Subcutaneous abdominal adipose tissue (tissue), 5 donors: ENCODE results near the gene RAB3GAP2.
"Not testable (repeated sequence)": the region's sequence is repeated elsewhere in the genome, so short reads cannot be mapped to it uniquely, and the experiment has no call there.

ENCODE experiments used
- H3K27ac ChIP-seq: one replicate; pipeline ENCODE4 v1.7.0; 2013; ENCODE audit warnings: low read depth, mild to moderate bottlenecking, inconsistent platforms, low read length, moderate library complexity
- H3K27me3 ChIP-seq, 5 donors: one replicate each; pipeline ENCODE4 v1.7.0; 2013; ENCODE audit warnings: low read length in 5 of 5, inconsistent platforms in 1 of 5; ENCODE audit not compliant: control insufficient read depth in 5 of 5, insufficient read depth in 4 of 5
- H3K36me3 ChIP-seq, 5 donors: one replicate each; pipeline ENCODE4 v1.7.0; 2013; ENCODE audit warnings: low read length in 5 of 5; ENCODE audit not compliant: control insufficient read depth in 5 of 5, insufficient read depth in 5 of 5
- H3K4me1 ChIP-seq, 5 donors: one replicate each; pipeline ENCODE4 v1.7.0; 2013; ENCODE audit warnings: low read length in 5 of 5, mild to moderate bottlenecking in 3 of 5, moderate library complexity in 1 of 5; ENCODE audit not compliant: control insufficient read depth in 5 of 5, insufficient read depth in 5 of 5
- H3K4me3 ChIP-seq, 5 donors: one replicate each; pipeline ENCODE4 v1.7.0; 2013; ENCODE audit warnings: low read length in 5 of 5, low read depth in 1 of 5
- H3K9ac ChIP-seq, 5 donors: one replicate each; pipeline ENCODE4 v1.7.0; 2013; ENCODE audit warnings: low read length in 5 of 5, mild to moderate bottlenecking in 4 of 5, moderate library complexity in 3 of 5
- H3K9me3 ChIP-seq, 5 donors: one replicate each; pipeline ENCODE4 v1.7.0; 2013; ENCODE audit warnings: low read length in 5 of 5; ENCODE audit not compliant: control insufficient read depth in 5 of 5
- donor health status: healthy.
- donor health status: healthy.
- donor health status: healthy.
- donor health status: healthy.
- donor health status: healthy.

Gene RAB3GAP2

DNA sequence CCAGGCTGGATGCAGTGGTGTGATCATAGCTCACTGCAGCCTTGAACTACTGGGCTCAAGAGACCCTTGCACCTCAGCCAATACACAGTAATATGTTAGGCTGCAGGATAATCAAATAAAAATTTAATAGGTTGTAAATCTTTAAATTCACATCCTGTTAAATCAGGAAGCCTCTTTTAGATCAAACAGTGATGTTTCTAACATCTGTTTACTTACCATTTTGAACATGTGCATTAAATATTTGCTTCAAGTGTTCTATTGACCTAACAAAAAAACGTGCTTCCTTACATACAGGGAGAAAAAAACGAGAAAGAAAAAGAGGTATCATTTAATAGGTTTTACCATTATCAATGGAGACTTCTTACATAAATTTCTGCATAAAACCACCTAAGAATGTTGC is 107.7 kb downstream of the RAB3GAP2 start:
- Histone ChIP-seq H3K9me3 (no peaks in the 10 kb centered on the region), H3K27me3 (no peaks in the 10 kb centered on the region), H3K9ac (no peak overlapping the region), H3K36me3 (peaks cover 38 to 50% (median 46%) of the 10 kb centered on the region in 5 donors), H3K4me3 (no peak overlapping the region), H3K4me1 (peaks cover 0 to 2% (median 0%) of the 10 kb centered on the region in 5 donors), H3K27ac (no peak overlapping the region)

DNA sequence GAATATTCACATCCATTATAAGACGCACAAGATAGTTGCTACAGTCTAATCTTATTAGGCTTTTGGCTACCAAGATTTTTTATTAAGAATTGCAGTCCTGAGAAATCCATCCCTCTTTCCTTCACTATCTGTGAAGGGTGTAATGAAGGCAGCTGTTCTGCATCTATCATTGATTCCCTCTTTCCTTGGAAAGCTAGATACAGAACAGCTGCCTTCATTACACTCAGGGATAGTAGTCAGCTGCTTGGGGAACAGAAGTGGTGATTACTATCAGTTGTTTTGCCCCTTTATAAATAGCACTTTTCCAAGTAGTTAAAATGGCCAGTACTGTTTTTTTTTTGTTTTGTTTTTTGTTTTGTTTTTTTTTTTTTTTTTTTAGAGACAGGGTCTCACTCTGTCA is 108.1 kb downstream of the RAB3GAP2 start:
- H3K27me3 ChIP-seq = no peaks in the 10 kb centered on the region
- H3K4me3 ChIP-seq = no peak overlapping the region
- H3K36me3 ChIP-seq = peaks cover 38 to 47% (median 43%) of the 10 kb centered on the region in 5 donors
- H3K4me1 ChIP-seq = peaks cover 0 to 2% (median 0%) of the 10 kb centered on the region in 5 donors
- H3K9ac ChIP-seq = no peak overlapping the region
- no peak overlapping the region for H3K27ac ChIP-seq
- no peaks in the 10 kb centered on the region for H3K9me3 ChIP-seq

DNA sequence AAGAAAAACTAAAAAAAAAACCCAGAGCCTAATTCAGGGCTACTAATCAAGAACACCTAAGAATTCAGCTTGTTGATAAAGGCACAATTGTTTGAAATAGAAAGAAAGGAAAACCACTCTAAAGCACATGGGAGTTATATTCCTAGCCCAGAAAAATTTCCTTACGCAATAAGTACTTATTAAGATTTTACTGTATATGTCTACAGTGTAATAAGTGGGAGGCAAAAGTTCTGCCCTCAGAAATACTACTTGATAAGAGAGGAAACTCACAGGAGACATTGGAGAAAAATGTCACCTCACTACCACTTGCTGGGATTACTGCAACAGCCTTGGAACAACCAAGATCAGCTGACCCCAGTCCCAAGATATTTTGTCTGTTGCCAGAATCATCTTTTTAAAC is 112.2 kb downstream of the RAB3GAP2 start:
- Histone ChIP-seq H3K9me3 (no peaks in the 10 kb centered on the region), H3K9ac (no peak overlapping the region), H3K27ac (no peak overlapping the region), H3K4me3 (no peak overlapping the region), H3K36me3 (peaks cover 34 to 47% (median 44%) of the 10 kb centered on the region in 5 donors), H3K4me1 (peaks cover 0 to 17% (median 0%) of the 10 kb centered on the region in 5 donors), H3K27me3 (no peaks in the 10 kb centered on the region)

DNA sequence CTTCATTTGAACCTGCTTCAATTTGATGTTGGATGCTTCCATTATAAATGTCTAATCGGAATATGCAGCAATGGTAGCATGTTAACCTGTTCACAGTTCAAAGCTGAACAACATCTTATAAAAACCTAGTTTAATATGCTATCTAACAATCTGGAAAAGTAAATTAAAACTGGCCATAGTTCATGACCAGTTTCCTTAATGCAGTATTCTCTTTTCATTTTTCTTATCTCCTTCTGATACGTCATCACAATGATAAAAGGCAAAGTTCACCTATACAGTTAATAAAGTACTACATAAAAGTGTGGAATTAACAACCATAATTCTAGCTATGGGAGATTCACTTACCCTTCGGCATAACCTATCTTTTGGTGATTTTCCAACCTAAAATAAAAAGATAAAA is 113.2 kb downstream of the RAB3GAP2 start:
- peaks cover 38 to 50% (median 47%) of the 10 kb centered on the region in 5 donors for H3K36me3 ChIP-seq
- no peak overlapping the region for H3K9ac ChIP-seq
- H3K27me3 ChIP-seq = no peaks in the 10 kb centered on the region
- H3K27ac ChIP-seq = no peak overlapping the region
- H3K4me3 ChIP-seq = no peak overlapping the region
- peaks cover 0 to 22% (median 0%) of the 10 kb centered on the region in 5 donors for H3K4me1 ChIP-seq
- no peaks in the 10 kb centered on the region for H3K9me3 ChIP-seq

DNA sequence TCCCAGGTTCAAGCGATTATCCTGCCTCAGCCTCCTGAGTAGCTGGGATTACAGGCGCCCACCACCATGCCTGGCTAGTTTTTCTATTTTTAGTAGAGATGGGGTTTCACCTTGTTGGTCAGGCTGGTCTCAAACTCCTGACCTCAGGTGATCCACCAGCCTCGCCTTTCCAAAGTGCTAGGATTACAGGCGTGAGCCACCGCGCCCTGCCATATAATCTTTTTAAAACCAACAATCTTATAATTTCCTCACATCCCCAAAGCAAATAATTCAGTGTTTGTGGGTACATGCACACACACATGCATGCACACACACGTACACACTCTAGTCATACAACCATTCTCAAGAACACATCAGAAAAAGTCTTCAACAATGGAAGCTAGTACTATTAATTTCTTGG is 113.7 kb downstream of the RAB3GAP2 start:
- not testable (repeated sequence) for H3K4me3 ChIP-seq, H3K9ac ChIP-seq, H3K27ac ChIP-seq, H3K27me3 ChIP-seq, H3K9me3 ChIP-seq
- Histone ChIP-seq H3K4me1 (peaks cover 0 to 22% (median 0%) of the 10 kb centered on the region in 5 donors), H3K36me3 (peaks cover 36 to 50% (median 47%) of the 10 kb centered on the region in 5 donors)

DNA sequence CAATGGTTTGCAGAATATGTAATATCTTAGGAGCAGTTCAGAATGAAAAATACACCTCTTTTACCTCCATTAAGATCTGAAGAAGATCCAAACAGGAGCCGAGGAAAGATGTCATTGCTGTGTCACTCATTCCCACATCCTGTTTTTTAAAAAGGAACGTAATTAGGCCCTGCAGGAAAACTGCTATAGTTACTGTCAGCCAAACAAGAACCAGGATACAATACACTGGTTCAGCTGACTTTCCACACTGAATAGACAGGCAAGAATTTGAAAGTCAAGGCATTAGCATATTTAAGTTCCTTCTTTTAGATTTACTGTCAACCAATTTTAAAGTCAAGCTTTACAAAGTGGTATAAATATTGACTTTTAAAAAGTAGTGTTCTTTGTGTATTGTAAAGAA is 114.5 kb downstream of the RAB3GAP2 start:
- no peaks in the 10 kb centered on the region for H3K9me3 ChIP-seq
- no peak overlapping the region for H3K9ac ChIP-seq
- H3K4me3 ChIP-seq = no peak overlapping the region
- H3K27ac ChIP-seq = no peak overlapping the region
- peaks cover 40 to 51% (median 44%) of the 10 kb centered on the region in 5 donors for H3K36me3 ChIP-seq
- no peaks in the 10 kb centered on the region for H3K27me3 ChIP-seq
- peaks cover 0 to 22% (median 0%) of the 10 kb centered on the region in 5 donors for H3K4me1 ChIP-seq

DNA sequence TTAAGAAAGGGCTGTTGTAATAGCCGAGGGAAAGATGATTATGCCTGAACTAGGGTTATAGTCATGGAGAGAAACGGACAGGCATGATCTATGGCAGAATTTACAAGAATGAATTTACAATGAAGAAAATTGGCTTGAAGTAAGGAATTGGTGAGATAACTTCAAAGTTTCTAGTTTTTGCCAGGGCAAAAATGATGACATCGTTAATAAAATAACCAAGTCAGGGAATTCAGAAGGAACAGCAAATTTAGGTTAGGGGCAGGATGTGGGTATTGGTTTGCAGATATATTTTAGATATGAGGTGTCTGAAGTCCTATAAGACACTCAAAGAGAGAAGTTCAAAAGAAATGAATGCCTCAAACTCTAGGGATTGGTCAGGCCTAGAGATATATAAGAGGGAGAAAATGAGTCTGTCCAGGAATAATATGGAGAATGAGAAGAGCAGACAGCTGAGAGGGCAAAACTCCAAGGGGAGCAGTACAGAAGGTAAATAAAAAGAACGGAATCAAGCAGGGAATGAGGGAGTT is 115.6 kb downstream of the RAB3GAP2 start:
- no peak overlapping the region for H3K4me3 ChIP-seq
- H3K4me1 ChIP-seq = peaks cover 0 to 25% (median 2%) of the 10 kb centered on the region in 5 donors
- H3K9ac ChIP-seq = no peak overlapping the region
- no peak overlapping the region for H3K27ac ChIP-seq
- H3K27me3 ChIP-seq = no peaks in the 10 kb centered on the region
- H3K9me3 ChIP-seq = no peaks in the 10 kb centered on the region
- H3K36me3 ChIP-seq = peaks cover 40 to 54% (median 44%) of the 10 kb centered on the region in 5 donors

DNA sequence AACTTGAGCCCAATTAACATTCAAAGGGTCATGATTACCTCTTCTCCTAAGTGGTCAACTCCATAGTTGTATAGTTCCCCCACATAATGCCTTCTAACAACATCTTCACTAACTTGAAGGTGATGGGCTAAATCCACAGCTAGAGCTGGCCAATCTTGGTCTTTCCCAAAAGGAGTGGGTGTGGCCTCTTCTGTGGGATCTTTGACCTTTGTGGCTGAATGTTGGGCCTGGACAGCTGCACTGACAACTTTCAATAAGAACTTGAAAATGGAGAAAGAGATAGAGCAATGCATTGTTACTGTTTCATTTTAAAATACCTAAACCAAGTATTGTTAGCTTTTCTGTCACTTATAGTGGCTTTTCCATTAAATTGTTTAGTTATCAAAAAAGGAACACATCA is 119.1 kb downstream of the RAB3GAP2 start:
- no peaks in the 10 kb centered on the region for H3K27me3 ChIP-seq
- no peak overlapping the region for H3K27ac ChIP-seq
- no peak overlapping the region for H3K4me3 ChIP-seq
- peaks cover 2 to 47% (median 10%) of the 10 kb centered on the region in 5 donors for H3K4me1 ChIP-seq
- H3K9ac ChIP-seq = no peak overlapping the region
- H3K9me3 ChIP-seq = no peaks in the 10 kb centered on the region
- H3K36me3 ChIP-seq = peaks cover 28 to 54% (median 34%) of the 10 kb centered on the region in 5 donors

DNA sequence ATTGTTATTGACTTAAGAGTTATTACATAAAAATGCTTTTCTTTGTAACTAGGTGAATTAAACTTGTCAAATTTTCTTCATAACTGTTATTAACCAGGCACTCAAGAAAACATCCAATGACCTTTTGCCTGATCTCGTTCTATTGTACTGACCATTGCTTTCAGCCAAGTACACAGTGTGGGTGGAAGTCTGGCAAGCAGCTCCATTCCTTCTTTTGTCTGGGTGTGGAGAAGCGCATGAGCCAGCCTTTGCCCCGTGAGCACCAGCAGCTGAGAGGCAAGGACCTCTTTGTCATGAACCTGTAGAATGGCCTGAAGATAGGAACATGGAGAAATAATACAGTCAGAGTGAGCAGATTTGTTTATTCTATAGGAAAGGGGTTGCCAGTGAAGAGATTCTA is 120.8 kb downstream of the RAB3GAP2 start:
- Histone ChIP-seq H3K36me3 (peaks cover 18 to 51% (median 36%) of the 10 kb centered on the region in 5 donors), H3K4me1 (peaks cover 2 to 36% (median 10%) of the 10 kb centered on the region in 5 donors), H3K4me3 (no peak overlapping the region), H3K9ac (peak overlapping the region in 1 of 5 donors; percentile 6), H3K9me3 (no peaks in the 10 kb centered on the region), H3K27me3 (no peaks in the 10 kb centered on the region), H3K27ac (peak overlapping the region; percentile 48)

DNA sequence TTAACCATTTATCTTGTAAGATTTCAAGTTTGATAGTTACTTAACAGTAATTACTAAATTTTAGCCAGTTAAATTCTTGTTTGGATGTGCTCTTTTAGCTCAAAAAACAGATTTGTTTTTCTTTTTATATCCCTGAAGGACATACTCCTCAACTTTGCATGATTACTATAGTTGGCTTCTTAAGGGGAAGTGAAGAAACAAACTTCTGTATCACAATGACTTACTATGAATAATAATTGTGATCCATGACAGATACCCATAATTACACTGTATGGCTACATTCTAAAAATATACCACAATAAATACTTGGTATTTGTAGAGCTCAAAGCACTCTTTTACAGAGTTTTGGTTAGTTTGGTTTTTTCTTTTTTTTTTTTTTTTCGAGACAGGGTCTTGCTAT is 122.5 kb downstream of the RAB3GAP2 start:
- H3K9me3 ChIP-seq = no peaks in the 10 kb centered on the region
- peaks cover 15 to 48% (median 35%) of the 10 kb centered on the region in 5 donors for H3K36me3 ChIP-seq
- no peaks in the 10 kb centered on the region for H3K27me3 ChIP-seq
- H3K4me3 ChIP-seq = no peak overlapping the region
- no peak overlapping the region for H3K9ac ChIP-seq
- H3K27ac ChIP-seq = peak overlapping the region; percentile 48
- peaks cover 2 to 31% (median 10%) of the 10 kb centered on the region in 5 donors for H3K4me1 ChIP-seq
